Measurements from ENCODE around the gene SCN3A. TPM values are rescaled to one million over a fixed set of nuclear protein-coding genes. Genes with fewer than 3 reads are reported as not detected.

SCN3A gene
- total and polyA plus RNA-seq, 9 of the 15 experiments (the other 6 are each of a cell fraction or from before 2014, with no cell fraction given), result not detected

DNA sequence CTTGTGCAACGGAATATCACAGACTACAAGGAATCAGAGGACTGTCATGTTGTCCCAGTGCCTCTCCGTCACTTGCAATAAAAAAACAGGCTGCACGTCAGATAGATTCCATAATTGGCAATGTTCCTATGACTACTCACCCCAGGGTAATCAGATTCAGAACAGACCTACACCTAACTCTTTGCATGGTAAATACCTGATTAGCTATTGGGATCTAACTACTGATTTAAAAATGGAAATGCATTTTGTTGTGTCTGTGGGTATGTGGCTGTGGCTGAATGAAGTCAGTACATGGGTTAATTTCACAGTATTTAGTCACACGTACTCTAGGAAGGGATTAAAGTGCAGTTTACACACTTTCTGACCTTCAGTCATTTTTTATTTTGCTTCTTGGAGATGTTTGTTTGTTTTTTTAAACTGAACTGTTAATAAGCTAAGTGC, 91.7 kb downstream of the SCN3A start:
- Histone ChIP-seq H2AFZ (ENCODE audit: low read depth, low read length) (no peak overlapping the region), H3K27me3 (ENCODE audit: control insufficient read depth in 2 of 2, insufficient read depth in 2 of 2, low read length in 2 of 2) (no peaks in the 10 kb centered on the region), H3K27ac (ENCODE audit: extremely low read depth, low read depth, low read length) (no peak overlapping the region), H3K79me2 (ENCODE audit: control insufficient read depth, insufficient read depth, low read length) (no peaks in the 10 kb centered on the region), H4K20me1 (replicated peaks; ENCODE audit: control insufficient read depth, insufficient read depth, low read length) (no peaks in the 10 kb centered on the region), H3K9me1 (ENCODE audit: control insufficient read depth, insufficient read depth, low read length) (no peaks in the 10 kb centered on the region), H3K4me3 (no peak overlapping the region), H3K9ac (ENCODE audit: insufficient read depth in 1 of 2, low read depth in 2 of 2, low read length in 2 of 2) (no peak overlapping the region), H3K4me1 (replicated peaks in 1 of 2; ENCODE audit: control insufficient read depth in 2 of 2, insufficient read depth in 2 of 2, low read length in 2 of 2) (no peaks in the 10 kb centered on the region), H3K9me3 (replicated peaks; ENCODE audit: control insufficient read depth, insufficient read depth, low read depth, low read length) (no peaks in the 10 kb centered on the region; the same call in 1 of the 2 replicates), H3K36me3 (ENCODE audit: control insufficient read depth, insufficient read depth, low read length) (no peaks in the 10 kb centered on the region), H3K4me2 (ENCODE audit: insufficient read depth, low read length) (no peak overlapping the region)
- CTCF ChIA-PET (ENCODE audit: low intra/inter-chr PET ratio), result no interaction called here
- POLR2A ChIA-PET, result no interaction called here
- no peak for DNase-seq (ENCODE audit: extremely low read depth in 1 of 4, low spot score in 3 of 4)
- FAIRE-seq, result no peak
- ATAC-seq, result no peak
- TF ChIP-seq EZH2 (IDR thresholded peaks at IDR 0.05; ENCODE audit: borderline replicate concordance, low read depth, low read length) (no peak), MYC (IDR thresholded peaks at IDR 0.05; ENCODE audit: low read depth, low read length) (no peak), MYC (CRISPR knock-in tag; IDR thresholded peaks at IDR 0.05; ENCODE audit: borderline replicate concordance, low read depth) (no peak), KLF1 (tag; IDR thresholded peaks at IDR 0.05) (no peak), NCOA1 (IDR thresholded peaks at IDR 0.05; ENCODE audit: low read depth) (no peak), ZKSCAN8 (CRISPR knock-in tag; IDR thresholded peaks at IDR 0.05) (no peak)
- intact Hi-C loops (cut with micrococcal nuclease) (no loop called here), in situ Hi-C loops (cut with MboI) (no loop called here)
- no TSS peak for BruUV-seq (replicated peaks)
- WGBS (ENCODE audit: insufficient coverage, low coverage, missing lambda C conversion rate), result 1% methylated on average over 4 of the region's 4 CpGs

DNA sequence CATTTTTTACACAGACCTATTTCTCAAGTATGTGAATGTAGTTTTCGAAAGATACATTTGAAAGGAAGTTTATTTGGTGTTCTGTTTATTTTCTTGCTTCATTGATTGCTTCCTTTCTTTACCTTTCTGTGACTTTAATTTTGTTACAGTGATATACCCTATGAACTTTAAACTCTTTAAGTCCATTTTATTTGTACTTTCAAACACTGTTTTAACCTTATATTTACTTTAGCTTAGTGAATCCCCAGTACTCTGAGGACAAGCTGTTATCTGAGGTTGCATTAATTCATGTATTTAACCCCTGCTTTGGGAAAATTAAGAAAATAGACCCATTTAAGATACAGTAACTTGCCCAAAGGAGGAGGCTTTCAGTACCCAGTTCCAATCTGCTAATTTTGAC, 93.5 kb downstream of the SCN3A start:
- FAIRE-seq (no peak), ATAC-seq (no peak), DNase-seq (ENCODE audit: extremely low read depth in 1 of 4, low spot score in 3 of 4) (no peak)
- H3K9me1 ChIP-seq (ENCODE audit: control insufficient read depth, insufficient read depth, low read length), result no peaks in the 10 kb centered on the region
- intact Hi-C loops (cut with micrococcal nuclease) (no loop called here), in situ Hi-C loops (cut with MboI) (no loop called here)
- no peaks in the 10 kb centered on the region for H4K20me1 ChIP-seq (replicated peaks; ENCODE audit: control insufficient read depth, insufficient read depth, low read length)
- ChIA-PET POLR2A (no interaction called here), CTCF (ENCODE audit: low intra/inter-chr PET ratio) (no interaction called here)
- no peaks in the 10 kb centered on the region for H3K36me3 ChIP-seq (ENCODE audit: control insufficient read depth, insufficient read depth, low read length)
- H3K4me2 ChIP-seq (ENCODE audit: insufficient read depth, low read length), result no peak overlapping the region
- no peaks in the 10 kb centered on the region; the same call in 1 of the 2 replicates for H3K9me3 ChIP-seq (replicated peaks; ENCODE audit: control insufficient read depth, insufficient read depth, low read depth, low read length)
- 0% methylated on average over 1 of the region's 1 CpG for WGBS (ENCODE audit: insufficient coverage, low coverage, missing lambda C conversion rate)
- no peak overlapping the region for H3K9ac ChIP-seq (ENCODE audit: insufficient read depth in 1 of 2, low read depth in 2 of 2, low read length in 2 of 2)
- H2AFZ ChIP-seq (ENCODE audit: low read depth, low read length), result no peak overlapping the region
- no TSS peak for BruUV-seq (replicated peaks)
- H3K27me3 ChIP-seq (ENCODE audit: control insufficient read depth in 2 of 2, insufficient read depth in 2 of 2, low read length in 2 of 2), result no peaks in the 10 kb centered on the region
- H3K79me2 ChIP-seq (ENCODE audit: control insufficient read depth, insufficient read depth, low read length), result no peaks in the 10 kb centered on the region
- no peak overlapping the region for H3K27ac ChIP-seq (ENCODE audit: extremely low read depth, low read depth, low read length)
- TF ChIP-seq TCF3 (CRISPR knock-in tag; IDR thresholded peaks at IDR 0.05) (no peak), SMARCA4 (IDR thresholded peaks at IDR 0.05) (no peak), U2AF2 (optimal IDR thresholded peaks at IDR 0.05; ENCODE audit: low read depth, low read length) (no peak), PHF20 (IDR thresholded peaks at IDR 0.05; ENCODE audit: partially characterized antibody) (no peak), SIRT6 (IDR thresholded peaks at IDR 0.05; ENCODE audit: low read depth, low read length) (no peak), ZNF124 (CRISPR knock-in tag; IDR thresholded peaks at IDR 0.05) (no peak), STAT5B (CRISPR knock-in tag; IDR thresholded peaks at IDR 0.05) (no peak), FOXA1 (IDR thresholded peaks at IDR 0.05; ENCODE audit: borderline replicate concordance) (no peak), KDM1A (IDR thresholded peaks at IDR 0.05) (no peak), ZNF764 (CRISPR knock-in tag; IDR thresholded peaks at IDR 0.05; ENCODE audit: low read depth) (no peak), NCOR1 (IDR thresholded peaks at IDR 0.05) (no peak), KLF10 (CRISPR knock-in tag; IDR thresholded peaks at IDR 0.05) (no peak)
- H3K4me1 ChIP-seq (replicated peaks in 1 of 2; ENCODE audit: control insufficient read depth in 2 of 2, insufficient read depth in 2 of 2, low read length in 2 of 2), result no peaks in the 10 kb centered on the region
- no peak overlapping the region for H3K4me3 ChIP-seq
